GM23248 (cell line): ENCODE data around the gene RBMS1.

Experiments
- EZH2 ChIP-seq: fragments of 200-600 bp; sonication (generic); IDR thresholded peaks from 2 replicates; pipeline ENCODE4 v1.6.1; 2018; ENCODE audit warnings: antibody characterized with exemption, mild to moderate bottlenecking; ENCODE audit not compliant: insufficient read depth, poor library complexity, severe bottlenecking
- EZH2phosphoT487 ChIP-seq: fragments of 200-600 bp; sonication (generic); IDR thresholded peaks from 2 replicates; pipeline ENCODE4 v1.6.1; 2018; ENCODE audit warnings: antibody characterized with exemption, moderate library complexity, mild to moderate bottlenecking, low read depth; ENCODE audit not compliant: insufficient read depth

DNA sequence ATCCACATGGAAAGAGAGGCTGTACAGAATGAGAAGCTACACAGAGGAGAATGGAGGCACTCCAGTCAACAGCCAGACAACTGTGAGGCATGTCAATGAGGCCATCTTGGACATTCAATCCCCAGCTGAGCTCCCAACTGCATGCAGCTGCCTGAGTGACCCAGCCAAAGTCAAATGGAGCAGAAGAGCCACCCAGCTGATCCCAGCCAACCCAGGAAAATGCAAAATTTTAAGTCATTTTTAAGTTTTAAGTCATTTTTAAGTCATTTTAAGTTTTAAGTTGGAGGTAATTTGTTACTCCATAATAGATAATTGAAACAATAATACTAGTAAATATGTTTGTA is 63.6 kb downstream of the RBMS1 start:
- TF ChIP-seq EZH2phosphoT487 (no peak), EZH2 (no peak)
